Trophoblast cell (in vitro differentiated cells and primary cell): ENCODE measurements around the gene LGALS13.

Source experiments
- DNase-seq, 2 donors: peaks; one replicate each; pipeline ENCODE4 v3.0.0-alpha.2; 2016
- H2AFZ ChIP-seq: 2 replicates; pipeline ENCODE4 v1.6.1; 2013; ENCODE audit warnings: low read length, moderate library complexity, mild to moderate bottlenecking; ENCODE audit not compliant: insufficient read depth, poor library complexity
- H2AK5ac ChIP-seq: 2 replicates; pipeline ENCODE4 v1.6.1; 2013; ENCODE audit warnings: mild to moderate bottlenecking, low read length
- H2BK120ac ChIP-seq: 2 replicates; pipeline ENCODE4 v1.6.1; 2013; ENCODE audit warnings: low read length, mild to moderate bottlenecking, moderate library complexity; ENCODE audit not compliant: insufficient read depth, poor library complexity
- H2BK12ac ChIP-seq: 2 replicates; pipeline ENCODE4 v1.6.1; 2013; ENCODE audit warnings: mild to moderate bottlenecking, low read length, moderate library complexity
- H2BK5ac ChIP-seq: 2 replicates; pipeline ENCODE4 v1.6.1; 2013; ENCODE audit warnings: low read length, low read depth, moderate library complexity, mild to moderate bottlenecking; ENCODE audit not compliant: poor library complexity
- H3K14ac ChIP-seq: 2 replicates; pipeline ENCODE4 v1.6.1; 2013; ENCODE audit warnings: mild to moderate bottlenecking, low read length
- H3K18ac ChIP-seq: 2 replicates; pipeline ENCODE4 v1.6.1; 2013; ENCODE audit warnings: mild to moderate bottlenecking, low read length
- H3K23ac ChIP-seq: 2 replicates; pipeline ENCODE4 v1.6.1; 2013; ENCODE audit warnings: low read length
- H3K27ac ChIP-seq: 2 replicates; pipeline ENCODE4 v1.5.1; 2013; ENCODE audit warnings: low read depth, mild to moderate bottlenecking, inconsistent platforms, low read length, moderate library complexity
- H3K27me3 ChIP-seq: 2 replicates; pipeline ENCODE4 v1.6.1; 2013; ENCODE audit warnings: inconsistent platforms, mild to moderate bottlenecking, low read length, moderate library complexity; ENCODE audit not compliant: insufficient read depth
- H3K36me3 ChIP-seq, 2 experiments: 1 replicate in 1 of 2; 2 replicates in 1 of 2; pipeline ENCODE4 v1.6.1; 2013; ENCODE audit warnings: low read length in 2 of 2, mild to moderate bottlenecking in 2 of 2, moderate library complexity in 1 of 2; ENCODE audit not compliant: insufficient read depth in 2 of 2, control insufficient read depth in 1 of 2
- H3K4ac ChIP-seq: 2 replicates; pipeline ENCODE4 v1.6.1; 2013; ENCODE audit warnings: low read depth, mild to moderate bottlenecking, low read length, moderate library complexity
- H3K4me1 ChIP-seq, 2 experiments: 1 replicate in 1 of 2; 2 replicates in 1 of 2; pipeline ENCODE4 v1.6.1; 2013; ENCODE audit warnings: low read length in 2 of 2, mild to moderate bottlenecking in 2 of 2, moderate library complexity in 1 of 2; ENCODE audit not compliant: insufficient read depth in 2 of 2, control insufficient read depth in 1 of 2
- H3K4me2 ChIP-seq: 2 replicates; pipeline ENCODE4 v1.6.1; 2013; ENCODE audit warnings: inconsistent platforms, mild to moderate bottlenecking, low read length, moderate library complexity
- H3K4me3 ChIP-seq: 2 replicates; pipeline ENCODE4 v1.5.1; 2013; ENCODE audit warnings: mild to moderate bottlenecking, low read depth, low read length, inconsistent platforms
- H3K79me1 ChIP-seq: one replicate; pipeline ENCODE4 v1.6.1; 2013; ENCODE audit warnings: low read length
- H3K79me2 ChIP-seq: 2 replicates; pipeline ENCODE4 v1.6.1; 2013; ENCODE audit warnings: low read length, mild to moderate bottlenecking; ENCODE audit not compliant: control insufficient read depth, insufficient read depth, poor library complexity
- H3K9ac ChIP-seq: 2 replicates; pipeline ENCODE4 v1.6.1; 2013; ENCODE audit warnings: mild to moderate bottlenecking, low read length
- H3K9me3 ChIP-seq: 2 replicates; pipeline ENCODE4 v1.6.1; 2013; ENCODE audit warnings: low read depth, mild to moderate bottlenecking, control low read depth, inconsistent platforms, low read length; ENCODE audit not compliant: insufficient read depth
- H4K12ac ChIP-seq: 2 replicates; pipeline ENCODE4 v1.6.1; 2013; ENCODE audit warnings: low read depth, mild to moderate bottlenecking, low read length, moderate library complexity
- H4K8ac ChIP-seq: 2 replicates; pipeline ENCODE4 v1.6.1; 2013; ENCODE audit warnings: low read depth, mild to moderate bottlenecking, low read length, moderate library complexity
- H4K91ac ChIP-seq: one replicate; pipeline ENCODE4 v1.6.1; 2013; ENCODE audit warnings: low read depth, mild to moderate bottlenecking, low read length, moderate library complexity
- WGBS: extraction: QIAGEN DNeasy Blood & Tissue Kit; methylation state at CpG from one replicate; pipeline ENCODE4 v1.1.7; 2013; ENCODE audit warnings: missing lambda C conversion rate; ENCODE audit not compliant: insufficient read length, insufficient coverage; ENCODE audit errors: extremely low coverage; 5-methylcytosine and 5-hydroxymethylcytosine counted together

The LGALS13 gene

GRCh38 chr19:39607561-39607960 lies 5.2 kb downstream of the LGALS13 start:
- WGBS = no CpG with 5 or more reads among the region's 6 CpGs
- DNase-seq = peak; percentile 76 to 98
- H3K4ac ChIP-seq = no peak overlapping the region

GRCh38 chr19:39613597-39613996 lies 11.3 kb downstream of the LGALS13 start:
- Histone ChIP-seq H3K27me3 (no peaks in the 10 kb centered on the region), H3K4me3 (no peak overlapping the region), H3K9me3 (peaks cover 9% of the 10 kb centered on the region), H2AK5ac (no peak overlapping the region), H3K4me1 (no peaks in the 10 kb centered on the region), H2AFZ (no peak overlapping the region), H4K12ac (no peak overlapping the region), H3K36me3 (no peaks in the 10 kb centered on the region), H3K18ac (no peak overlapping the region), H2BK120ac (no peak overlapping the region), H3K4ac (no peak overlapping the region), H3K4me2 (no peak overlapping the region), H3K79me2 (no peaks in the 10 kb centered on the region), H3K23ac (no peak overlapping the region), H2BK12ac (no peak overlapping the region), H3K79me1 (no peaks in the 10 kb centered on the region), H3K27ac (no peak overlapping the region), H3K9ac (no peak overlapping the region), H4K8ac (no peak overlapping the region), H2BK5ac (no peak overlapping the region), H3K14ac (no peak overlapping the region), H4K91ac (no peak overlapping the region)
- no peak for DNase-seq
- WGBS = no CpG with 5 or more reads among the region's 2 CpGs

More at GRCh38 chr19:39607561-39607960, 5.2 kb downstream of the LGALS13 start:
- no peak overlapping the region for H4K91ac ChIP-seq
- H3K27ac ChIP-seq = no peak overlapping the region
- H3K79me1 ChIP-seq = no peaks in the 10 kb centered on the region
- H4K12ac ChIP-seq = no peak overlapping the region
- no peak overlapping the region for H2AFZ ChIP-seq
- no peak overlapping the region for H2BK120ac ChIP-seq
- H3K36me3 ChIP-seq = no peaks in the 10 kb centered on the region
- no peak overlapping the region for H3K4me2 ChIP-seq
- H3K27me3 ChIP-seq = no peaks in the 10 kb centered on the region
- no peak overlapping the region for H4K8ac ChIP-seq
- H3K18ac ChIP-seq = no peak overlapping the region
- no peaks in the 10 kb centered on the region for H3K79me2 ChIP-seq
- no peaks in the 10 kb centered on the region for H3K9me3 ChIP-seq
- H3K4me1 ChIP-seq = no peaks in the 10 kb centered on the region
- H3K4me3 ChIP-seq = no peak overlapping the region
- no peak overlapping the region for H3K23ac ChIP-seq
- H3K14ac ChIP-seq = no peak overlapping the region
- no peak overlapping the region for H2BK12ac ChIP-seq
- H3K9ac ChIP-seq = no peak overlapping the region
- no peak overlapping the region for H2AK5ac ChIP-seq
- H2BK5ac ChIP-seq = no peak overlapping the region

- Histone ChIP-seq H2AFZ (no peak overlapping the region), H3K9ac (no peak overlapping the region), H4K8ac (no peak overlapping the region), H2BK5ac (no peak overlapping the region), H4K91ac (no peak overlapping the region), H2BK12ac (no peak overlapping the region), H3K4me2 (no peak overlapping the region), H3K27me3 (no peaks in the 10 kb centered on the region), H2AK5ac (no peak overlapping the region), H2BK120ac (no peak overlapping the region), H3K79me1 (no peaks in the 10 kb centered on the region), H3K79me2 (no peaks in the 10 kb centered on the region), H3K4ac (no peak overlapping the region), H3K9me3 (peaks cover 9% of the 10 kb centered on the region), H3K23ac (no peak overlapping the region), H4K12ac (no peak overlapping the region), H3K36me3 (no peaks in the 10 kb centered on the region), H3K4me1 (no peaks in the 10 kb centered on the region), H3K27ac (no peak overlapping the region), H3K4me3 (no peak overlapping the region), H3K14ac (no peak overlapping the region), H3K18ac (no peak overlapping the region)
- DNase-seq = no peak
- no CpG with 5 or more reads among the region's 1 CpG for WGBS
These were observed 15.4 kb downstream of the LGALS13 start for GRCh38 chr19:39617745-39618144.

GRCh38 chr19:39623946-39624345 lies 21.6 kb downstream of the LGALS13 start:
- Histone ChIP-seq H4K8ac (no peak overlapping the region), H3K79me1 (peaks cover 3% of the 10 kb centered on the region), H3K27ac (peak overlapping the region; percentile 76), H3K27me3 (no peaks in the 10 kb centered on the region), H3K9me3 (peaks cover 1% of the 10 kb centered on the region), H3K36me3 (no peaks in the 10 kb centered on the region), H3K4ac (no peak overlapping the region), H3K9ac (no peak overlapping the region), H2BK5ac (no peak overlapping the region), H3K18ac (no peak overlapping the region), H3K4me2 (no peak overlapping the region), H3K14ac (no peak overlapping the region), H2BK12ac (no peak overlapping the region), H3K23ac (no peak overlapping the region), H3K79me2 (no peaks in the 10 kb centered on the region), H2AFZ (no peak overlapping the region), H4K12ac (no peak overlapping the region), H4K91ac (peak overlapping the region; percentile 4), H2AK5ac (no peak overlapping the region), H3K4me1 (peaks cover 10 to 11% of the 10 kb centered on the region in 2 experiments), H3K4me3 (no peak overlapping the region), H2BK120ac (peak overlapping the region; percentile 0)
- no peak for DNase-seq
- no CpG with 5 or more reads among the region's 5 CpGs for WGBS
